Measurements from ENCODE around the gene EVI2A. TPM values are rescaled to one million over a fixed set of nuclear protein-coding genes. Genes with fewer than 3 reads are reported as not detected.

Gene EVI2A
- total and polyA plus RNA-seq, 2 of the 13 experiments (the other 11 are each of a cell fraction or from before 2014, with no cell fraction given): not detected

DNA sequence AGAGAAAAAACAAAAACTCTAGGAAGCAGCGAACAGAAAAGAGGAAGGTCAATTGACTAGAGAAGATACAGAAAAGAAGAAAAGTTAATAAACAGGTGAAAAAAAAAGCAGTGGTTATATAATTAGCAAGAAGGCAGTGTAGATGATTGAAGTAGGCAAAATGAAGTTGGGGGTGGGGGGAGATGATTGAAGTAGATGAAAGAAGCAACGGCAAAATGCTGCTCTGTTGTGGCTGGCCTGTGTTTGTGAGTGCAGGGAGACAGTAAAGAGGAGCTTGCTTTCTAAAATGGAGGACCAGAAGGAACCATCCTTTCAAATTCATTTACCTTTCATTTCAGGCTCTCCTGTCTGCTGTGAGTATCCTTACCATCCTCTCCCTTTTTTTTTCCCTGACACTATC is 11.2 kb downstream of the EVI2A start:
- 80% methylated on average over 2 of the region's 2 CpGs for WGBS (ENCODE audit: low lambda C conversion rate)
- Histone ChIP-seq H3K4me3 (replicated peaks in 1 of 3; ENCODE audit: insufficient read depth in 1 of 3, low read depth in 2 of 3, low read length in 3 of 3) (no peak overlapping the region), H3K36me3 (replicated peaks in 1 of 2; ENCODE audit: control insufficient read depth in 1 of 2, insufficient read depth in 2 of 2, low read length in 2 of 2) (no peaks in the 10 kb centered on the region), H3K79me2 (ENCODE audit: insufficient read depth, low read length) (no peaks in the 10 kb centered on the region), H3K27ac (ENCODE audit: extremely low read length, insufficient read depth, low read length) (no peak overlapping the region), H2AFZ (ENCODE audit: low read length) (no peak overlapping the region), H3K4me1 (ENCODE audit: insufficient read depth, low read length) (no peaks in the 10 kb centered on the region), H3K9me3 (ENCODE audit: low read length) (no peaks in the 10 kb centered on the region), H3K9ac (ENCODE audit: insufficient read depth, low read depth, low read length) (no peak overlapping the region), H4K20me1 (ENCODE audit: insufficient read depth, low read length) (no peaks in the 10 kb centered on the region), H3K4me2 (ENCODE audit: low read depth, low read length) (no peak overlapping the region), H3K27me3 (ENCODE audit: control insufficient read depth in 1 of 2, insufficient read depth in 2 of 2, low read length in 2 of 2) (no peaks in the 10 kb centered on the region)
- ChIA-PET POLR2A (no interaction called here), CTCF (ENCODE audit: low intra/inter-chr PET ratio, low total read pairs) (no interaction called here)
- intact Hi-C loops (cut with micrococcal nuclease; ENCODE audit: unreplicated experiment): no loop called here
- no TSS peak for BruUV-seq (replicated peaks)
- FAIRE-seq: no peak
- DNase-seq (ENCODE audit: low spot score): no peak
- no peak for ATAC-seq
- in situ Hi-C loops (cut with HindIII; ENCODE audit: extremely low pct_ligation_motif_present, low pct_unique_long_range_greater_than_20kb): no loop called here
- TF ChIP-seq REL (CRISPR knock-in tag; conservative IDR thresholded peaks at IDR 0.05) (no peak), MIER3 (CRISPR knock-in tag; IDR thresholded peaks at IDR 0.05; ENCODE audit: borderline replicate concordance) (no peak), GLI4 (CRISPR knock-in tag; IDR thresholded peaks at IDR 0.05; ENCODE audit: borderline replicate concordance) (no peak), RBAK (CRISPR knock-in tag; IDR thresholded peaks at IDR 0.05) (no peak), TSC22D2 (CRISPR knock-in tag; IDR thresholded peaks at IDR 0.05; ENCODE audit: borderline replicate concordance) (no peak), KMT2B (CRISPR knock-in tag; IDR thresholded peaks at IDR 0.05) (no peak), ZFP41 (CRISPR knock-in tag; IDR thresholded peaks at IDR 0.05; ENCODE audit: borderline replicate concordance) (no peak), ZNF331 (CRISPR knock-in tag; IDR thresholded peaks at IDR 0.05) (no peak), ZNF230 (CRISPR knock-in tag; IDR thresholded peaks at IDR 0.05) (no peak), ISL2 (CRISPR knock-in tag; IDR thresholded peaks at IDR 0.05) (no peak), ZNF577 (CRISPR knock-in tag; IDR thresholded peaks at IDR 0.05; ENCODE audit: borderline replicate concordance, low read depth) (no peak), ETV6 (CRISPR knock-in tag; conservative IDR thresholded peaks at IDR 0.05) (no peak), SMARCC2 (IDR thresholded peaks at IDR 0.05) (no peak), ZNF3 (CRISPR knock-in tag; IDR thresholded peaks at IDR 0.05) (no peak)
- TF ChIP-seq, protein P1, sequence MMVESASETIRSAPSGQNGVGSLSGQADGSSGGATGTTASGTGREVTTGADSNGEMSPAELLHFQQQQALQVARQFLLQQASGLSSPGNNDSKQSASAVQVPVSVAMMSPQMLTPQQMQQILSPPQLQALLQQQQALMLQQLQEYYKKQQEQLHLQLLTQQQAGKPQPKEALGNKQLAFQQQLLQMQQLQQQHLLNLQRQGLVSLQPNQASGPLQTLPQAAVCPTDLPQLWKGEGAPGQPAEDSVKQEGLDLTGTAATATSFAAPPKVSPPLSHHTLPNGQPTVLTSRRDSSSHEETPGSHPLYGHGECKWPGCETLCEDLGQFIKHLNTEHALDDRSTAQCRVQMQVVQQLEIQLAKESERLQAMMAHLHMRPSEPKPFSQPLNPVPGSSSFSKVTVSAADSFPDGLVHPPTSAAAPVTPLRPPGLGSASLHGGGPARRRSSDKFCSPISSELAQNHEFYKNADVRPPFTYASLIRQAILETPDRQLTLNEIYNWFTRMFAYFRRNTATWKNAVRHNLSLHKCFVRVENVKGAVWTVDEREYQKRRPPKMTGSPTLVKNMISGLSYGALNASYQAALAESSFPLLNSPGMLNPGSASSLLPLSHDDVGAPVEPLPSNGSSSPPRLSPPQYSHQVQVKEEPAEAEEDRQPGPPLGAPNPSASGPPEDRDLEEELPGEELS (CRISPR knock-in tag; IDR thresholded peaks at IDR 0.05): no peak
- TF ChIP-seq, protein P2, sequence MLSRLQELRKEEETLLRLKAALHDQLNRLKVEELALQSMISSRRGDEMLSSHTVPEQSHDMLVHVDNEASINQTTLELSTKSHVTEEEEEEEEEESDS (CRISPR knock-in tag; IDR thresholded peaks at IDR 0.05; ENCODE audit: borderline replicate concordance): no peak
- TF ChIP-seq, protein P3, sequence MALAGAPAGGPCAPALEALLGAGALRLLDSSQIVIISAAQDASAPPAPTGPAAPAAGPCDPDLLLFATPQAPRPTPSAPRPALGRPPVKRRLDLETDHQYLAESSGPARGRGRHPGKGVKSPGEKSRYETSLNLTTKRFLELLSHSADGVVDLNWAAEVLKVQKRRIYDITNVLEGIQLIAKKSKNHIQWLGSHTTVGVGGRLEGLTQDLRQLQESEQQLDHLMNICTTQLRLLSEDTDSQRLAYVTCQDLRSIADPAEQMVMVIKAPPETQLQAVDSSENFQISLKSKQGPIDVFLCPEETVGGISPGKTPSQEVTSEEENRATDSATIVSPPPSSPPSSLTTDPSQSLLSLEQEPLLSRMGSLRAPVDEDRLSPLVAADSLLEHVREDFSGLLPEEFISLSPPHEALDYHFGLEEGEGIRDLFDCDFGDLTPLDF (CRISPR knock-in tag; IDR thresholded peaks at IDR 0.05): no peak
- TF ChIP-seq, protein P4, sequence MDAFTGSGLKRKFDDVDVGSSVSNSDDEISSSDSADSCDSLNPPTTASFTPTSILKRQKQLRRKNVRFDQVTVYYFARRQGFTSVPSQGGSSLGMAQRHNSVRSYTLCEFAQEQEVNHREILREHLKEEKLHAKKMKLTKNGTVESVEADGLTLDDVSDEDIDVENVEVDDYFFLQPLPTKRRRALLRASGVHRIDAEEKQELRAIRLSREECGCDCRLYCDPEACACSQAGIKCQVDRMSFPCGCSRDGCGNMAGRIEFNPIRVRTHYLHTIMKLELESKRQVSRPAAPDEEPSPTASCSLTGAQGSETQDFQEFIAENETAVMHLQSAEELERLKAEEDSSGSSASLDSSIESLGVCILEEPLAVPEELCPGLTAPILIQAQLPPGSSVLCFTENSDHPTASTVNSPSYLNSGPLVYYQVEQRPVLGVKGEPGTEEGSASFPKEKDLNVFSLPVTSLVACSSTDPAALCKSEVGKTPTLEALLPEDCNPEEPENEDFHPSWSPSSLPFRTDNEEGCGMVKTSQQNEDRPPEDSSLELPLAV (CRISPR knock-in tag; conservative IDR thresholded peaks at IDR 0.05; ENCODE audit: low read depth): no peak
- TF ChIP-seq, protein P5, sequence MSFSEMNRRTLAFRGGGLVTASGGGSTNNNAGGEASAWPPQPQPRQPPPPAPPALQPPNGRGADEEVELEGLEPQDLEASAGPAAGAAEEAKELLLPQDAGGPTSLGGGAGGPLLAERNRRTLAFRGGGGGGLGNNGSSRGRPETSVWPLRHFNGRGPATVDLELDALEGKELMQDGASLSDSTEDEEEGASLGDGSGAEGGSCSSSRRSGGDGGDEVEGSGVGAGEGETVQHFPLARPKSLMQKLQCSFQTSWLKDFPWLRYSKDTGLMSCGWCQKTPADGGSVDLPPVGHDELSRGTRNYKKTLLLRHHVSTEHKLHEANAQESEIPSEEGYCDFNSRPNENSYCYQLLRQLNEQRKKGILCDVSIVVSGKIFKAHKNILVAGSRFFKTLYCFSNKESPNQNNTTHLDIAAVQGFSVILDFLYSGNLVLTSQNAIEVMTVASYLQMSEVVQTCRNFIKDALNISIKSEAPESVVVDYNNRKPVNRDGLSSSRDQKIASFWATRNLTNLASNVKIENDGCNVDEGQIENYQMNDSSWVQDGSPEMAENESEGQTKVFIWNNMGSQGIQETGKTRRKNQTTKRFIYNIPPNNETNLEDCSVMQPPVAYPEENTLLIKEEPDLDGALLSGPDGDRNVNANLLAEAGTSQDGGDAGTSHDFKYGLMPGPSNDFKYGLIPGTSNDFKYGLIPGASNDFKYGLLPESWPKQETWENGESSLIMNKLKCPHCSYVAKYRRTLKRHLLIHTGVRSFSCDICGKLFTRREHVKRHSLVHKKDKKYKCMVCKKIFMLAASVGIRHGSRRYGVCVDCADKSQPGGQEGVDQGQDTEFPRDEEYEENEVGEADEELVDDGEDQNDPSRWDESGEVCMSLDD (CRISPR knock-in tag; IDR thresholded peaks at IDR 0.05; ENCODE audit: borderline replicate concordance): no peak

All from HepG2 (cell line).